ENCODE data around the gene DNAJC15.
"Not testable (repeated sequence)": the region's sequence is repeated elsewhere in the genome, so short reads cannot be mapped to it uniquely, and the experiment has no call there.

Gene DNAJC15

DNA sequence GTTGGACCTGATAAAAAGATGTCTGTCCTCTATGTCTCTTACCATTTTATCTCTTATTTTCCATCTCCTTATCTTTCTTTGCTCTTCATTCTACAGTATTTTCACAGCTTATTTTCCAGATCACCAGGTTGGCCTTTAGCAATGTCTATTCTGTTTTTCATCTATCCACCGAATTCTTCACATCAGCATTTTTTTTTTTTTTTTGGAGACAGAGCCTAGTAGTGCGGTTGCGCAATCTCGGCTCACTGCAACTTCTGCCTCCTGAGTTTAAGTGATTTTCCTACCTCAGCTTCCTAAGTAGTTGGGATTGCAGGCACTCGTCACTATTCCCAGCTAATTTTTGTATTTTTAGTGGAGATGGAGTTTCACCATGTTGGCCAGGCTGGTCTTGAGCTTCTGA lies 49.0 kb downstream of the DNAJC15 start:
- no peak for DNase-seq (ENCODE audit: low read depth)
- TF ChIP-seq, protein P1, sequence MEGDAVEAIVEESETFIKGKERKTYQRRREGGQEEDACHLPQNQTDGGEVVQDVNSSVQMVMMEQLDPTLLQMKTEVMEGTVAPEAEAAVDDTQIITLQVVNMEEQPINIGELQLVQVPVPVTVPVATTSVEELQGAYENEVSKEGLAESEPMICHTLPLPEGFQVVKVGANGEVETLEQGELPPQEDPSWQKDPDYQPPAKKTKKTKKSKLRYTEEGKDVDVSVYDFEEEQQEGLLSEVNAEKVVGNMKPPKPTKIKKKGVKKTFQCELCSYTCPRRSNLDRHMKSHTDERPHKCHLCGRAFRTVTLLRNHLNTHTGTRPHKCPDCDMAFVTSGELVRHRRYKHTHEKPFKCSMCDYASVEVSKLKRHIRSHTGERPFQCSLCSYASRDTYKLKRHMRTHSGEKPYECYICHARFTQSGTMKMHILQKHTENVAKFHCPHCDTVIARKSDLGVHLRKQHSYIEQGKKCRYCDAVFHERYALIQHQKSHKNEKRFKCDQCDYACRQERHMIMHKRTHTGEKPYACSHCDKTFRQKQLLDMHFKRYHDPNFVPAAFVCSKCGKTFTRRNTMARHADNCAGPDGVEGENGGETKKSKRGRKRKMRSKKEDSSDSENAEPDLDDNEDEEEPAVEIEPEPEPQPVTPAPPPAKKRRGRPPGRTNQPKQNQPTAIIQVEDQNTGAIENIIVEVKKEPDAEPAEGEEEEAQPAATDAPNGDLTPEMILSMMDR (IDR thresholded peaks at IDR 0.05; ENCODE audit: low read depth, low read length, missing control alignments), result no peak
- in situ Hi-C loops (cut with HindIII; ENCODE audit: low sequenced_read_pairs), result no loop called here
- no peak overlapping the region for H3K4me3 ChIP-seq (ENCODE audit: low read depth, low read length)

DNA sequence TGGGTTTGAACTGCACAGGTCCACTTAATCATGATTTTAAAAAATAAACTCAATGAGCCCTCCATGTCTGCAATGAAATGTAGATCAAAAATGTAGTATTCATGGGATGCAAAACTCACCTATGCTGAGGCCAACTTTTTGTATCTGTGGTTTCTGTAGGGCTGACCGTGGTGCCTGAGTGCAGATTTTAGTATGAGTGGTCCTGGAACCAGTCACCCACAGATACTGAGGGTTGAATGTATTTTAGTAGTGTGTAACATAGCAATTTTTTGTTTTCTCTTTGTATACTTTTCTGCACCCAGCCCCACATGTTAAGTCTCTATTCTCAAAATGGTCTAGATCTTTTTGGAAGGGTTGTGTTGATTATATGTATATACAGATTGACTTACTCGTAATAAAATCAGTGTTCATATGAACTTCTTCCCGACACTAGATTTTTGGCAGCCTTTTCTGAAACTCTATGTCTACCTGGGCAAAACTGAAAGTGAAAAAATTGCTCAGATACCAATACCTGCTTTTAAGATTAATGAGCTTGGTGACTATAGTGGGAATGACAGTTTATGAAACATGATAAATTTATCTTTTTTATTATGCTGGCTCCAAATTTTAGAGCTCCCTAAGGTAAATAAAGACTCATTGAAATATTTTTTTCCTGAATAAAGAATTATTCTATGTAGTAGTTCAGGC lies 51.6 kb downstream of the DNAJC15 start:
- TF ChIP-seq, protein P1 (IDR thresholded peaks at IDR 0.05; ENCODE audit: low read depth, low read length, missing control alignments), result no peak
- no peak overlapping the region for H3K4me3 ChIP-seq (ENCODE audit: low read depth, low read length)
- DNase-seq (ENCODE audit: low read depth), result no peak
- in situ Hi-C loops (cut with HindIII; ENCODE audit: low sequenced_read_pairs), result no loop called here

- in situ Hi-C loops (cut with HindIII; ENCODE audit: low sequenced_read_pairs); H3K4me3 ChIP-seq (ENCODE audit: low read depth, low read length); DNase-seq (ENCODE audit: low read depth): not testable (repeated sequence)
Observed at GRCh38 chr13:43075511-43075902, 52.1 kb downstream of the DNAJC15 start.

DNA sequence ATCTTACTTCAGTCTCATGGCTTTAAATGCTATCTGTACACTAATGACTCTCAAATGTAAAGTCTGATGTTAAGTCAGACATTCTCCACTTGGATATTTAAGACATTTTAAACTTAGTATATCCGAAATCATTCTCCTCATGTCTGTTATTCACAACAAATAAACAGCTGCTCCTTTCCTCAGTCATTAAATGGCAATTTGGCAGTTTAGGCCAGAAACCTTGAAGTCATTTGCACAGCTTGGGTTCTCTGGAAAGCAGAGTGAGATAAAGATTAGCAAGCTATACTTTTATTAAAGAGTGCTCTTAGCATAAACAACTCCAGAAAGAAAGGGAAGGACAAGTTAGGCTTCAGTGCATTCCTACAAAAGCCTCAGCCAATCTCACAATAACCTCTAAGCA lies 53.7 kb downstream of the DNAJC15 start:
- no peak for DNase-seq (ENCODE audit: low read depth)
- in situ Hi-C loops (cut with HindIII; ENCODE audit: low sequenced_read_pairs), result no loop called here
- H3K4me3 ChIP-seq (ENCODE audit: low read depth, low read length), result no peak overlapping the region
- TF ChIP-seq, protein P1 (IDR thresholded peaks at IDR 0.05; ENCODE audit: low read depth, low read length, missing control alignments), result no peak

DNA sequence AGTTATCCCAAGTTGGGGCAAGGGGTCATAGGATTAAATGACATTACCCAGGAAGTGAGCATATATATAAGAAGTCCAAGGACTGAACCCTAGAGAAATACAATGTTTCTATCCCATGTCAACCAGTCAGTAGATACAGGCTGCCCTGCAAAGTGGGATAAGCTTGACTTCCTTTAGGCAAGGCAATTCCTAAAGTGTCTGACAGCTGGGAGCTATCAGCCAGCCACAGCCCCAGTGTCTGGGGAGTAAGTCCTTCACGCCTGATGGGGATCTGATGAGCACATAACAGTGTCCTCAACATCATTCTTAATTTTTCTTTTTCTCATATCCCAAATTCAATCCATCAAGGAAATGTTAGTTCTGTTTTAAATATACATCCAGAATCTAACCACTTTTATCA lies 54.1 kb downstream of the DNAJC15 start:
- H3K4me3 ChIP-seq (ENCODE audit: low read depth, low read length), result no peak overlapping the region
- no peak for DNase-seq (ENCODE audit: low read depth)
- in situ Hi-C loops (cut with HindIII; ENCODE audit: low sequenced_read_pairs), result no loop called here
- TF ChIP-seq, protein P1 (IDR thresholded peaks at IDR 0.05; ENCODE audit: low read depth, low read length, missing control alignments), result no peak

DNA sequence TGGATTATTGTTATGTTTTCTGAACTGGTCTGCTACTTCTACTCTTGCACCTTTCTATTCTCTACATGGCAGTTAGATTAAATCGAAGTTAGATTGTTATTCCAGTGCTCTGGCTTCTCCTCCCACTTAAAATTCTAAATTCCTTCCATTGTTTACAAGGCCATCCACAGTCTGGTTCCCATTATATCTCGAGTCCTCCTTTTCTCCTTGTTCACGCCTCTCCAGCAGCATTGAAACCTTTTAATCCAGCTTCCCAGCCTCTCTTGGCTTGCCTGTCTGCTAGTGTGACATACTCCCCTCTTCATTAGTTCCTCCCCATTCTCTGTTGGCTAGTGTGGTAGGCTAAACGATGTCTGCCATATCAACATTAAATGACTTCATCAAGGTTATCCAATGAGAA lies 54.5 kb downstream of the DNAJC15 start:
- TF ChIP-seq, protein P1 (IDR thresholded peaks at IDR 0.05; ENCODE audit: low read depth, low read length, missing control alignments), result no peak
- DNase-seq (ENCODE audit: low read depth), result no peak
- H3K4me3 ChIP-seq (ENCODE audit: low read depth, low read length), result no peak overlapping the region
- in situ Hi-C loops (cut with HindIII; ENCODE audit: low sequenced_read_pairs), result no loop called here

DNA sequence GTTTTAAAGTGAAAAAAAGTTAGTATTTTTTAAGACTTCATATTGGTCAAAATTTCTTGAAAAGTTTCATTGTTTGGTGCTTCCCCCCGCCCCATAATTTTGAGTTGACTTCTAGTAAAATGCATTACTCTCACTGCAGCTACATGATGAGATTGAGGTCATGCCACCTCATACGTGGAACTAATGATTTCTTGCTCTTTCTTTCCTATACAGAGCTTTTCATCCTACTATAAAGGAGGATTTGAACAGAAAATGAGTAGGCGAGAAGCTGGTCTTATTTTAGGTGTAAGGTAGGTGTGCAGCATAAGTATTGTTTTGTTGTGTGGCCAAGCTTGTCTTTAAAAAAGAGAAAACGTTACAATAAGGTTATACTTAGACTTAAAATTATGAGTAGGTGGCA lies 55.0 kb downstream of the DNAJC15 start:
- no peak overlapping the region for H3K4me3 ChIP-seq (ENCODE audit: low read depth, low read length)
- in situ Hi-C loops (cut with HindIII; ENCODE audit: low sequenced_read_pairs), result no loop called here
- TF ChIP-seq, protein P1 (IDR thresholded peaks at IDR 0.05; ENCODE audit: low read depth, low read length, missing control alignments), result no peak
- DNase-seq (ENCODE audit: low read depth), result no peak
